SK-N-SH (cell line): ENCODE data around the gene CHAT.

ENCODE experiments used
- EP300 ChIP-seq, 2 experiments: IDR thresholded peaks; 2 replicates each; pipeline versions ENCODE4 v1.4.0 to v1.6.1; 2012; ENCODE audit warnings: borderline replicate concordance in 1 of 2, low read depth in 1 of 2, low read length in 1 of 2
- POLR2AphosphoS5 ChIP-seq: IDR thresholded peaks from 2 replicates; pipeline ENCODE4 v1.6.1; 2012; ENCODE audit warnings: low read depth, low read length
- SIN3A ChIP-seq: IDR thresholded peaks from 2 replicates; pipeline ENCODE4 v1.6.1; 2012; ENCODE audit warnings: low read depth, mild to moderate bottlenecking, low read length, moderate library complexity, borderline replicate concordance
- TF ChIP-seq, protein P1 (sequence below): IDR thresholded peaks from 2 replicates; pipeline ENCODE4 v1.4.0; 2012; ENCODE audit warnings: low read depth, borderline replicate concordance
- TF ChIP-seq, protein P2 (sequence below): fragments of 200-600 bp; sonication (generic); IDR thresholded peaks from 2 replicates; pipeline ENCODE4 v1.6.1; 2017; ENCODE audit warnings: antibody characterized with exemption, mild to moderate bottlenecking, moderate library complexity

DNA sequence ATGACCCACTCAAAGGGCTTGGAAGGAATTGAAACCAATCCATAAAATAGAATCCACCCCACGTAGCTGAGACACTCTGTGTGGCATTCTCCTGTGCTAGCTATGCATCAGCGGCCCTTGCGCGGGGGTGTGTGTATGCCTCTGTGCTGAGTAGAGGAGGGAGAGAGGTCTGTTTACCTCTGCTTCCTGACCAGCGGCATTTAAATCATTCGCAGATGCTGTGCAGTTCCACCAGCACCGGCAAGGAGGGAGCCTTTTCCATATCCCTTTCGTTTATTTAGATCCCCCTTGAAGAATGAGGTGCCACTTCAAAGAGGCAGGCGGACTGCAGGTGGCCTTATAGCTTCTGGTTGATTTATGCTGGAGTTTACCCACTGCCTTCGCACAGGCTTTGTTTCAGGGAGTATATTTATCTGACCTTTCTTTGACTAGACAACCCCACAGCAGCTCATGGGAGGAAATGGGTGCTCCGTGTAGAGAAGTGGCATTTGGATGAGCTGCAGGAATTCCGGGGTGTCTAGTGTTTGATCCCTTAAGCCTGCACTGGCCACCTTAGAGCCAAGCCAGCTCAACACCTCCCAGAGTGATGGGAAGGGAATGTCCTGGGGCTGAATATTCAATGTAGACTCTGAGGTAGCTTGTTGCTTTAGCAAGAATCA, 77.0 kb downstream of the CHAT start:
- TF ChIP-seq EP300 (IDR thresholded peaks at IDR 0.05; ENCODE audit: borderline replicate concordance in 1 of 2, low read depth in 1 of 2, low read length in 1 of 2) (peak in 1 of 2 experiments; percentile 22; a peak in 1 of 4 replicates), SIN3A (no peak), POLR2AphosphoS5 (no peak)
- TF ChIP-seq, protein P1, sequence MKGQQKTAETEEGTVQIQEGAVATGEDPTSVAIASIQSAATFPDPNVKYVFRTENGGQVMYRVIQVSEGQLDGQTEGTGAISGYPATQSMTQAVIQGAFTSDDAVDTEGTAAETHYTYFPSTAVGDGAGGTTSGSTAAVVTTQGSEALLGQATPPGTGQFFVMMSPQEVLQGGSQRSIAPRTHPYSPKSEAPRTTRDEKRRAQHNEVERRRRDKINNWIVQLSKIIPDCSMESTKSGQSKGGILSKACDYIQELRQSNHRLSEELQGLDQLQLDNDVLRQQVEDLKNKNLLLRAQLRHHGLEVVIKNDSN, result no peak
- TF ChIP-seq, protein P2, sequence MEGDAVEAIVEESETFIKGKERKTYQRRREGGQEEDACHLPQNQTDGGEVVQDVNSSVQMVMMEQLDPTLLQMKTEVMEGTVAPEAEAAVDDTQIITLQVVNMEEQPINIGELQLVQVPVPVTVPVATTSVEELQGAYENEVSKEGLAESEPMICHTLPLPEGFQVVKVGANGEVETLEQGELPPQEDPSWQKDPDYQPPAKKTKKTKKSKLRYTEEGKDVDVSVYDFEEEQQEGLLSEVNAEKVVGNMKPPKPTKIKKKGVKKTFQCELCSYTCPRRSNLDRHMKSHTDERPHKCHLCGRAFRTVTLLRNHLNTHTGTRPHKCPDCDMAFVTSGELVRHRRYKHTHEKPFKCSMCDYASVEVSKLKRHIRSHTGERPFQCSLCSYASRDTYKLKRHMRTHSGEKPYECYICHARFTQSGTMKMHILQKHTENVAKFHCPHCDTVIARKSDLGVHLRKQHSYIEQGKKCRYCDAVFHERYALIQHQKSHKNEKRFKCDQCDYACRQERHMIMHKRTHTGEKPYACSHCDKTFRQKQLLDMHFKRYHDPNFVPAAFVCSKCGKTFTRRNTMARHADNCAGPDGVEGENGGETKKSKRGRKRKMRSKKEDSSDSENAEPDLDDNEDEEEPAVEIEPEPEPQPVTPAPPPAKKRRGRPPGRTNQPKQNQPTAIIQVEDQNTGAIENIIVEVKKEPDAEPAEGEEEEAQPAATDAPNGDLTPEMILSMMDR, result no peak
